Measurements from ENCODE around the gene SLC12A3.

Gene SLC12A3

DNA sequence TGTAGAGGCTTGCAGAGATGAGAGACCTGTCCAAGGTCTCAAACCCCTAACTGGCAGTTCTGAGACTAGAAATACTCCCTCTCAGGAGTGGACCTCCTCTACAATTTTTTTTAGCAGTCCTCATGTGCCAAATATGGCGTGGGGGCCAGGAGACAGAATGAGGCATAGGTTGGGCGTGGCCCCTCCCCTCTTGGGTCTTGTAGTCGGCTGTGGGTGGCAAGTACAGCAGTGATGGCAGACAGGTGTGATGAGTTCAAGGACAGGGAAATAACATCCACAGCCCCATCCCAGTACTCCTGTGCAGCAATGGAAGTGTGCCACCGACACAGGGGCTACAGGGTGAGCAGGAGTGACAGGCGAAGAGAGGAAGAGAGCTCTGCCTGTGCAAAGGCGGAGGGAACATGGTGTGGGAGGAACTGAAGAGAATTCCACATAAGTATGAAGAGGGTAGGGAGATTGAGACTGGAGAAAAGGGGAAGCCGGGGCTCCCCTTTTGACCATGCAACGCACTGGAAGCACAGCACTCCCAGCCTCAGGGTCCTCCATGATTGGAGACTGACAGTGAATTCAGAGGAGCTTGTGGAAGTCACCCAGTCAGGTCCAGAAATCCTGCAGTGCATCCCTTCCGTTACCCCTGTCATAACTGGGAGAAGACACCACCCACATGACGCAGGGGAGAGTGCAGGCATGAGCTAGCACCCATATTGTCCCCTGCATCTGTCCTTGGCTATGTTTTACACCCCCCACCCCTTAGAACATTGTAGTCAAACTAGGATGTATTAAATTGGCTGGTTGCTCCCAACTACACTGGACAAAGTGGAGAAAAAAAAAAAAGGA, 82.0 kb downstream of the SLC12A3 start:
- DNase-seq, result no peak

DNA sequence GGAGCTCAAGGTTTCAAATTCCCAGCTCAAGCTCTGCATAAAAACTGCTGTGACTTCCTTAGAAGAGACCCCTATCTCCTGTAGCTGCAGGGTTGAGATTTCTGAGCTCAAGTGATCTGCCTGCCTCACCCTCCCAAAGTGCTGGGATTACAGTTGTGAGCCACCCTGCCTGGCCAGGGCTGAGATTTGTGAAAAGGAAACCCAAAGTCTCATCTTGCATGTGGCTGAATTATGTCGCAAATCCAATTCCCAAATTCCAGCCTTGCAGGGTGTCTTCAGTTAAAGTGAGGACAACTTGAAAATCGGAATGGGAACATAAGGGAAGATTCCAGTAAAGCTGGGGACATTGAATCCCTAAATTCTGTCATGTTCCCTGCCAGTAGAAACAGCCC, 82.6 kb downstream of the SLC12A3 start:
- no peak for DNase-seq

DNA sequence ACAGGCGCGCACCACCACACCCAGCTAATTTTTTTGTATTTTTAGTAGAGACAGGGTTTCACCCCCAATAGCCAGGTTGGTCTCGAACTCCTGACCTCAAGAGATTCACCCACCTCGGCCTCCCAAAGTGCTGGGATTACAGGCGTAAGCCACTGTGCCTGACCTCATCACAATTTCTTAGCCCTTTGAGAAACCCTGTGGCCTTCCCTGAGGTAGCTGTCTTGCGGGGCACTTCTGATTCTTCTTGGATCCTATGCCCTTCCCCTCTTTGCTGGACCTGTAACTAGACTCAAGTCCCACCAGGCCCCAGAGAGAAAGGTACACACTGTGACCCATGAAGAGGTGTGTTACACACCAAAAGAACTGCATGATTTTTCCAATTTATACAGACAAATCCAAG, 83.2 kb downstream of the SLC12A3 start:
- no peak for DNase-seq

DNA sequence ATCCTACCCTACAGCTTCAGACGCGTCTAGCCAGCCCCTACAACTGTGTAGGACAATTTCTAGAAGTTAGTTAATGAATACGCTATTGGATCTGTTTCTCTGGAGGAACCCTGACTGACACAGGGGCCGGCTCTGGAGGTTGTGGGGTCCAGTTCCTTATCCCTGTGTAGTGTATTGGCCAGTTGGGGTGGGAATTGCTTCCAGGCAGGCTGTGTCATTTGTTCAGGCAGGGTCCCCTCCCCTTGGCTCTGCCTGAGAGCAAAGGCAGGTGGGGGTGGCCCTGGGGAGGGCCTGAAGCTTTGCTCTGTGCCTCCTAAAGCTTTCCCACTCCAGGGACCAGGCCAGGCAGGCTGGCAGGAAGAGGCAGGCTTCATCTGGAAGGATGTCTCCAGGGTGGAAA, 85.0 kb downstream of the SLC12A3 start:
- DNase-seq, result no peak

DNA sequence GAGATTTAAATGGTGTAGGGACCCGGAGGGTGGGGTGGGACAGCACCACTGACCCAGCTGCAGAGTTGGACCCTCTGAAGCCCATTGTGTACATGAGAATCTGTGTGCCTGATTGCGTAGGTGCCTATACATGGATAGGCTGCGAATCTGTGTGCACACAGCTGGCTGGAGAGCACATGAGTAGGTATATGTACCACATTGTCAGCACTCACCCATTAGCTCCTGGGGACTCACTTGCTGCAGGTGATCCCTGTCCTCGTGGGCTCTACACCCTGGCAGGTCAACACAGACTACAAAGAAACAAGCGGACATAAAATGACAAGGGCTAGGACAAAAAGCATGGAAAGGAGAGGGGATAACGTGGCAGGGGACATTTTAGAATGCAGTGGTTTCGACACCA, 85.4 kb downstream of the SLC12A3 start:
- no peak for DNase-seq

DNA sequence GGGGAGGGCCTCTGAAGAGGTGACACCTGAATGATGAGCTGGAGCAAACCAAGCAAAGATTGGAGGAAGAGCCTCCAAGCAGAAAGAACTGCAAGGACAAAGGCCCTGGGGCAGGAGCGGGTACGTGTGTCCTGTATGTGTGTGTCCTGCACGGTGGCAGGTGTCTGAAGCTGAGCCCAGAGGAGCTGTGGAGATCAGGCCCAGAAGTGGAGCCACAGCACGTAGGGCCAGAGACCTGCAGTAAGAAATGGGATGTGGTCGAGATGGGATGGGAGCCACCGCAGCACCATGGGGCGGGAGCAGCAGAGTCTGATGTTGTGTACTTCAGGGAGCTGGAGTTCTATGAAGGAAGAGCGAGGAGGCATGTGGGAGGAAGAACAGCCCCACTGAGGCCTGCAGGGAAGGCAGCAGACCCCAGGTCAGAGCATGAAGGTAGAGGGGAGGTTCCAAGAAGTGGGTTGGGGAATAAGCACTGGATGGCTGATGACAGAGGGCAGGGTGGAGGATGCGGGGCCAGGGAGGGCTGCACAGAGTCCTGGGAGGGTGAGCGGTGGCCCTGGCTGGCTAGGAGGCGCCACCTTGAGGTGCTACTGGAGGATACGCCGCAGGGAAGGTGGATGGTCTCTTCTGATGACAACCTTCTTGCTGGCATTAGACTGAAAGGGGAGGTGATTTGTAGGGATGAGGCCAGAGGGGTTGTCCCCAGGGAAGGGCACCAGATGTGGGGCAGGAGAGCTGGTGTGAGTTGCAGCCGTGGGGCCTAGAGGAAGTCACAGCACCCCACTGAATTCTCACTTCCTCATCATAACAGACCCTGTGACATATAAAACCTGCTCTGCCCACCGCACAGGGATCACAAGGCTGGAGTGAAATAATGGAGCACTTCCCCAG, 86.1 kb downstream of the SLC12A3 start:
- DNase-seq, result peak; percentile 23

DNA sequence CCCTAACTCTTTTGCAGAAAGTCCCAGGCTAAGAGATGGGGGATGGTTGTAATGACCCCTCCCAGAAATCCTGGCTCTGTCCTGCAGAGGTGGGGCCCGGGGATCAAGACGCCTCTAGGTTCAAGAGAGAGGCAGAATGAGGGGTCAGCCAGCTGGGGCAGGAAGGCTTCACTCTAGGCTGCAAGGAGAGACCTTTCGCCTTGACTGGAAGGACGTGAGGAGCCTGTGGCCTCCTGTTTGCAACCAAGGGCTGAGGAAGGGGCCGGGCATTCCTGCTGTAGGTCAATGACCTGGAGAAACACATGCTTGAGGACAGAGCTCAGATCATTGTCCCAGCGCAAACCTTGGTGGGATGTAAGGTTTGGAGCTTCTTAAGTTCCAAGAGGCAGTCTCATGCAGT, 88.0 kb downstream of the SLC12A3 start:
- no peak for DNase-seq

DNA sequence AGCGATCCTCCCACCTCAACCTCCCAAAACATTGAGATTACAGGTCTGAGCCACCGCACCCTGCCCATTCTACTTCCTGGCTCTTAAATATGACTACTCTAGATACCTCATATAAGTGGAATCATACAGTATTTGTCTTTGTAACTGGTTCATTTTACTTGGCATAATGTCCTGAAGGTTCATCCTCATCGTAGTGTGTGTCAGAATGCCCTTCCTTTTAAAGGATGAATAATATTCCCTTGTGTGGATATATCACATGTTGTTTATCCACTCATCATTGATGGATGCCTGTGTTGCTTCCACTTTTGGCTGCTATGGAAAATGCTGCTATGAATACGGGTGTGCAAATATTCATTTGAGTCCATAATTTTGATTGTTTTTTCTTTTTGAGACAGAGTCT, 91.1 kb downstream of the SLC12A3 start:
- no peak for DNase-seq

DNA sequence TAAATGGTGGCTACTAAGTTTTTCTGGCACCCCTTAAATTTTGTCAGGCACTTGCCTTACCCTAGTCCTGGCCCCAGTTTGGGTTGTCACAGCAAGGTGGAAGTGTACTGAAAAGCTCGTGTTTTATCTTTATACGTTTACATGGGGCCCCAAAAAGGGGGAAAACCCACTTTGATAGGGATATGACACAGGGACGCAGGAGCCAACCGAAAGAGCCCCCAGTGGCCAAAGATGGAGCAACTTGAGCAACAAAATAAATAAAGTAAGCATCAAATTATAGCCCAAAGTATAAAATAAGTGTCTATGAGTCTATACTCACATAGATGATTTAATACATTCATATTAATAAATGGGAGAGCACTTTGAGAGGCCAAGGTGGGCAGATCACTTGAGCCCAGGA, 91.7 kb downstream of the SLC12A3 start:
- no peak for DNase-seq

DNA sequence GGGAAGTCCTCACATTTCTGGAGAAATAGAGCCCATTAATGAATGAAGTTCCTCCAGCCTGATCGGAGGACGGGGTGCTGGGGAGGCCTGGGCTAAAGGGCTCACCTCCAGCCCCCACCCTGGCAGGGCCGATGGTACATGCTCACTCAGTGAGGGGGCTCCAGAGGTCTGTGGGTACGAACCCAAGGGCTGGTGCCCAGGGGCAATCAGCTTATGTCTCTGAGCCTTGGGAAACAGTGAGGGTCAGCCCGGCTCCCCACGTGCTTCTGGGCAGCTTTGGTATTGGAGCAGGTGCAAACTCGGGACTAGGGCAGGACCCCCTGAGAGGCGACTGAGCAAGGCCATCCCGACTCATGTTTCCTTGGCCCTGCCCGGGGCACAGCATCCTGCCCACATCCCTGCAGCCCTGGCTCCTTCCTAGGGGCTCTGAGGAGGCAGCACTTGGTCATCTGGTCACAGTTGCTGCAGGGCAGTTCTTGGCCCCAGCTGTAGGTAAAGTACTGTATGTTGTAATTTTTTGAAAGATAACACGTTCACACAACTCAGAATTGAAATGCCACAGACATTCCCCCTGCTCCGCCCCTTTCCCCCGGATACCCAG, 95.8 kb downstream of the SLC12A3 start:
- DNase-seq, result no peak

DNA sequence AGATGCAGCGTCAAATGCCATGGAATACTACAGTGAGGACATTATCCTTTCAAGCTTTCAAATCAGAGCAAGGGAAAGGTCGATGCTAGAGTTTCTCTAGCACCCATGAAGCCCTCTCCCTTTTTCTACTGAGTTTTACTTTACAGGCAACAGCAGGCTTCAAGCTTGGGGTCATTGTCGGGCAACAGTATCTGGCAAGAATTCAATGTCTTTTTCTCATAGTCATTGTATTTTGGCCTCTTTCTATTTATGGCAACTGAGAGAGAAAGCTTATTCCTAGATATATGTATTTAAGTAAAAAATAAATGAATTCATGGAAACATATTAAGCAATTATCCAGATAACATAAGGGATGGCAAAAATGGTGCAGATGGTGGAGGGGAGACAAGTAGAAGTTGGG, 96.4 kb downstream of the SLC12A3 start:
- DNase-seq, result no peak

DNA sequence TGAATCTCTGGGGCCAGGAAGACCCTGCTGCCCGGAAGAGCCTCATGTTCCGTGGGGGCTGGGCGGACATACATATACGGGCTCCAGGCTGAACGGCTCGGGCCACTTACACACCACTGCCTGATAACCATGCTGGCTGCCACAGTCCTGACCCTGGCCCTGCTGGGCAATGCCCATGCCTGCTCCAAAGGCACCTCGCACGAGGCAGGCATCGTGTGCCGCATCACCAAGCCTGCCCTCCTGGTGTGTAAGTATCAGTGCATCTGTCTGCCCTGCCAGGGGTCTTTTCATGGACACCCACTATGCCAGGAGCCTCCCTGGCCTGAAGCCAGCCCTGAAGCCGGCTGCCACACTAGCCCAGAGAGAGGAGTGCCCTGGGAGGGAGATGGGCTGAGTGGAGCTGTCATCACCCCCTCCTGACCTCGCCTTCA, 96.9 kb downstream of the SLC12A3 start, which contains the start of gene CETP:
TSS of gene CETP (plus strand) at position 100 of the 431 bp plus-strand sequence. CDS start at position 130, 30 bp downstream.
- no peak for DNase-seq

DNA sequence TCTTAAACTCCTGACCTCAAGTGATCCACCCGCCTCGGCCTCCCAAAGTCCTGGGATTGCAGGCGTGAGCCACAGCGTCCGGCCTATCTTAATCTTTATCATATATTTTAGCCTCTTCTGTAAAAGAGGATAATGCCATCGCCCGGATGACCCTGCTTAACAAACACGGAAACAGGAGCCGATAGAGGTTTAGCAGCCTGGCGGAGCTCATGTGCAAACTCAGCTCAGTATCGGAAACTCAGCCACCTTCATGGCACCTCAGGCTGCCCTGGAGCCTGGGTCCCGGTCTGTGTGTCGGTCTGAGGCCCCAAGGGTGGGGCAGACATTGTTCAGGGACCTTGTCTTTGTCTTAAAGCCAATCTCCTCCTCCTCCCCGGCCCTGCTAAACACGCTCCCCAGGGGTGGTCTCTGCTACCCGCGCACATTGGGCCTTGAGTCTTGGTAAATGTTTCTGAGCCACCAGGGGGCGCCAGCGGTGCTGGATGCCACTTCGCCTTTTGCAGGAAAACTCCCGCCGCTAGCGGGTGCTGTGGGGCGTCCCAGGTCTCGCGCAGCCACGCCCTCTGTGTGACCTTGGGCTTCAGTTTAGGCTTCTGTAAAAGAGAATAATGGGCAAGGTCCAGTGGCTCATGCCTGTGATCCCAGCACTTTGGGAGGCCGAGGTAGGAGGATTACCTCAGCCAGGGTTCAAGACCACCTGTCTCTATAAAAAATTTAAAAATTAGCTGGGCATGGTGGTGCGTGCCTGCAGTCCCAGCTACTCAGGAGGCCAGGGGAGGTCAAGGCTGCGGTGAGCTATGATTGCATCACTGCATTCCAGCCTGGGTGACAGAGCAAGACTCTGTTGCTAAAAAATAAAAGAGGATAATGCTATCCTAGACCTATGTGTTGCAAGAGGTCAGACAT, 99.5 kb downstream of the SLC12A3 start:
- DNase-seq, result peak; percentile 31
